HepG2 (cell line): ENCODE data around the gene EGR2. TPM values are rescaled to one million over a fixed set of nuclear protein-coding genes. Genes with fewer than 3 reads are reported as not detected.

Experiments
- ATAC-seq: fragments of 200-7000 bp; cut with Tn5 transposase; 3 replicates; pipeline ENCODE4 v1.9.1; 2020; ENCODE audit warnings: mild to moderate bottlenecking, moderate library complexity
- BruUV-seq: library from RNA; stranded (reverse); fragments of 400-500 nt; replicated peaks from 2 replicates; lab custom pipeline; 2021; lab: Mats Ljungman, UMichigan
- CTCF ChIA-PET: fragments of 300-600 bp; formaldehyde crosslinking; extraction: SDS; loops from one replicate; lab custom pipeline; 2021; ENCODE audit warnings: low total read pairs, inconsistent platforms, low intra/inter-chr PET ratio; lab: Yijun Ruan, JAX
- POLR2A ChIA-PET: fragments of 350-600 bp; sonication (Branson Sonifier 250); formaldehyde crosslinking; loops from one replicate; lab custom pipeline; 2020; ENCODE audit warnings: antibody characterized with exemption, inconsistent platforms; lab: Yijun Ruan, JAX
- DNase-seq: peaks from one replicate; pipeline ENCODE4 v3.0.0-alpha.2; 2015; ENCODE audit warnings: low spot score
- FAIRE-seq: peaks from 3 replicates; lab custom pipeline; 2011; peaks lifted over from hg19 to GRCh38; lab: Jason Lieb, UNC
- H2AFZ ChIP-seq: one replicate; pipeline ENCODE4 v1.6.1; 2011; ENCODE audit warnings: low read length, inconsistent platforms
- H3K27ac ChIP-seq: fragments of 300-600 bp; 3 replicates; pipeline ENCODE4 v1.8.0; 2011; ENCODE audit warnings: mixed run types, mild to moderate bottlenecking, mixed read lengths, low read length, inconsistent platforms; ENCODE audit not compliant: insufficient read depth; ENCODE audit errors: extremely low read length
- H3K27me3 ChIP-seq, 2 experiments: fragments of 200-600 bp in 1 of 2; 2 replicates in 1 of 2; 3 replicates in 1 of 2; pipeline versions ENCODE4 v1.6.0 to v1.8.0; 2011; ENCODE audit warnings: low read length in 2 of 2, mild to moderate bottlenecking in 2 of 2, moderate library complexity in 2 of 2, inconsistent platforms in 1 of 2; ENCODE audit not compliant: insufficient read depth in 2 of 2, control insufficient read depth in 1 of 2
- H3K36me3 ChIP-seq, 2 experiments: fragments of 200-600 bp in 1 of 2; replicated peaks in 1 of 2; 2 replicates in 1 of 2; 3 replicates in 1 of 2; pipeline versions ENCODE4 v1.5.1 to v1.8.0; 2011; ENCODE audit warnings: low read length in 2 of 2, inconsistent platforms in 1 of 2; ENCODE audit not compliant: insufficient read depth in 2 of 2, control insufficient read depth in 1 of 2
- H3K4me1 ChIP-seq: 2 replicates; pipeline ENCODE4 v1.5.1; 2012; ENCODE audit warnings: low read length, inconsistent platforms; ENCODE audit not compliant: insufficient read depth
- H3K4me2 ChIP-seq: 2 replicates; pipeline ENCODE4 v1.6.0; 2011; ENCODE audit warnings: low read depth, low read length, inconsistent platforms
- H3K4me3 ChIP-seq, 3 experiments: fragments of 200-600 bp in 1 of 3; sonication (generic), shearing (Covaris generic) in 1 of 3; replicated peaks in 1 of 3; 2 replicates each; pipeline ENCODE4 v1.5.1; 2011 to 2016; ENCODE audit warnings: low read length in 3 of 3, inconsistent platforms in 2 of 3, low read depth in 2 of 3, mild to moderate bottlenecking in 2 of 3, control low read depth in 1 of 3, mixed read lengths in 1 of 3; ENCODE audit not compliant: insufficient read depth in 1 of 3
- H3K79me2 ChIP-seq: one replicate; pipeline ENCODE4 v1.6.1; 2011; ENCODE audit warnings: low read length, inconsistent platforms; ENCODE audit not compliant: insufficient read depth
- H3K9ac ChIP-seq: 2 replicates; pipeline ENCODE4 v1.6.0; 2011; ENCODE audit warnings: mild to moderate bottlenecking, low read depth, low read length, inconsistent platforms; ENCODE audit not compliant: insufficient read depth
- H3K9me3 ChIP-seq: 2 replicates; pipeline ENCODE4 v1.5.1; 2012; ENCODE audit warnings: mild to moderate bottlenecking, low read length
- H4K20me1 ChIP-seq: 2 replicates; pipeline ENCODE4 v1.6.0; 2011; ENCODE audit warnings: inconsistent platforms, mild to moderate bottlenecking, low read length, moderate library complexity; ENCODE audit not compliant: insufficient read depth
- CENPBD1 ChIP-seq: sonication (generic); formaldehyde crosslinking; IDR thresholded peaks from 2 replicates; pipeline ENCODE4 v1.8.0; 2022; ENCODE audit warnings: missing genetic modification reagents, low read depth, mild to moderate bottlenecking, borderline replicate concordance
- FOXA1 ChIP-seq, 2 experiments: fragments of 450-650 bp in 1 of 2; sonication (generic) in 1 of 2; formaldehyde crosslinking in 1 of 2; IDR thresholded peaks; 2 replicates each; pipeline versions ENCODE4 v1.4.0 to v1.6.1; 2016 to 2020; ENCODE audit warnings: missing genetic modification reagents in 1 of 2
- GPN1 ChIP-seq: sonication (generic); formaldehyde crosslinking; IDR thresholded peaks from 2 replicates; pipeline ENCODE4 v1.5.1; 2020; ENCODE audit warnings: missing genetic modification reagents, borderline replicate concordance
- GTF3A ChIP-seq: sonication (generic); formaldehyde crosslinking; conservative IDR thresholded peaks from 2 replicates; pipeline ENCODE4 v1.4.0; 2020; ENCODE audit warnings: mild to moderate bottlenecking, missing genetic modification reagents
- HCFC1 ChIP-seq: fragments of 150-350 bp; IDR thresholded peaks from 2 replicates; pipeline ENCODE4 v1.6.1; 2014; ENCODE audit warnings: low read depth, low read length
- HMG20B ChIP-seq: conservative IDR thresholded peaks from 2 replicates; pipeline ENCODE4 v1.6.1; 2016; ENCODE audit warnings: missing genetic modification reagents, missing compliant biosample characterization
- KLF12 ChIP-seq: sonication (generic); formaldehyde crosslinking; IDR thresholded peaks from 2 replicates; pipeline ENCODE4 v1.4.0; 2020; ENCODE audit warnings: missing genetic modification reagents, borderline replicate concordance
- MYC ChIP-seq: sonication (generic); formaldehyde crosslinking; IDR thresholded peaks from 2 replicates; pipeline ENCODE4 v1.9.0; 2021; ENCODE audit warnings: missing genetic modification reagents, borderline replicate concordance
- RFX3 ChIP-seq: IDR thresholded peaks from 2 replicates; pipeline ENCODE4 v1.6.1; 2016; ENCODE audit warnings: missing biosample characterization, missing genetic modification reagents
- SKI ChIP-seq: fragments of 450-650 bp; IDR thresholded peaks from one replicate; pipeline ENCODE4 v1.6.1; 2018; ENCODE audit warnings: mild to moderate bottlenecking; ENCODE audit not compliant: partially characterized antibody
- ZNF10 ChIP-seq: sonication (generic); formaldehyde crosslinking; IDR thresholded peaks from 2 replicates; pipeline ENCODE4 v1.4.0; 2020; ENCODE audit warnings: mild to moderate bottlenecking, low read depth, missing genetic modification reagents, borderline replicate concordance
- ZNF598 ChIP-seq: sonication (generic); formaldehyde crosslinking; IDR thresholded peaks from 2 replicates; pipeline ENCODE4 v1.5.1; 2020; ENCODE audit warnings: mild to moderate bottlenecking, missing genetic modification reagents, borderline replicate concordance
- ZNF619 ChIP-seq: sonication (generic); formaldehyde crosslinking; IDR thresholded peaks from 2 replicates; pipeline ENCODE4 v1.4.0; 2020; ENCODE audit warnings: mild to moderate bottlenecking, missing genetic modification reagents
- ZNF768 ChIP-seq: sonication (generic); formaldehyde crosslinking; IDR thresholded peaks from 2 replicates; pipeline ENCODE4 v1.4.0; 2020; ENCODE audit warnings: missing genetic modification reagents
- ZNF775 ChIP-seq: sonication (generic); formaldehyde crosslinking; IDR thresholded peaks from 2 replicates; pipeline ENCODE4 v1.4.0; 2020; ENCODE audit warnings: missing genetic modification reagents, mild to moderate bottlenecking, moderate library complexity, borderline replicate concordance
- WGBS: methylation state at CpG from one replicate; pipeline ENCODE4 v1.1.6; 2017; ENCODE audit warnings: low lambda C conversion rate; 5-methylcytosine and 5-hydroxymethylcytosine counted together
- in situ Hi-C: cut with HindIII; loops from 2 replicates; pipeline ENCODE4 v1.10.0; 2017; ENCODE audit warnings: low pct_unique_long_range_greater_than_20kb; ENCODE audit not compliant: extremely low pct_ligation_motif_present
- intact Hi-C: fragments of 100-400 bp; cut with micrococcal nuclease; formaldehyde crosslinking; loops from one replicate; pipeline ENCODE4 v1.10.0; 2022; ENCODE audit not compliant: unreplicated experiment
- polyA plus RNA-seq, 8 experiments: library from polyadenylated mRNA; depleted of rRNA in 3 of 8; stranded (reverse) in 7 of 8; unstranded in 1 of 8; fragments of >200 nt; fragmentation: Illumina TruSeq in 4 of 8; extraction: Trizol in 4 of 8; gene quantifications; 2 replicates each; pipeline versions ENCODE4 v1.2.1 to v1.2.3, GENCODE V29; 2011 to 2016; ENCODE audit warnings: low read depth in 4 of 8, missing spikeins in 1 of 8, mixed read lengths in 1 of 8; ENCODE audit not compliant: insufficient read depth in 1 of 8
- total RNA-seq, 5 experiments: library from RNA; depleted of rRNA; stranded (reverse); fragments of >200 nt; fragmentation: Illumina TruSeq; extraction: Trizol; gene quantifications; 2 replicates each; pipeline ENCODE4 v1.2.3, GENCODE V29; 2016; ENCODE audit warnings: low read depth in 1 of 5

Gene EGR2
- total and polyA plus RNA-seq, 2 of the 13 experiments (the other 11 are each of a cell fraction or from before 2014, with no cell fraction given) = 0.11 to 0.15 TPM

- no peak for ATAC-seq
- in situ Hi-C loops = no loop called here
Observed at GRCh38 chr10:62853710-62854109, 37.5 kb upstream of the EGR2 start.

GRCh38 chr10:62852961-62853702, 37.0 kb upstream of the EGR2 start:
- ChIA-PET POLR2A (no interaction called here), CTCF (no interaction called here)
- no peaks in the 10 kb centered on the region for H3K36me3 ChIP-seq
- no peaks in the 10 kb centered on the region for H3K9me3 ChIP-seq
- TF ChIP-seq ZNF775 (CRISPR knock-in tag) (no peak), GPN1 (CRISPR knock-in tag) (no peak), MYC (CRISPR knock-in tag) (no peak), FOXA1 (IDR thresholded peaks at IDR 0.05) (no peak), FOXA1 (CRISPR knock-in tag; IDR thresholded peaks at IDR 0.05) (no peak), ZNF619 (CRISPR knock-in tag) (no peak), ZNF768 (CRISPR knock-in tag) (no peak)
- FAIRE-seq (no peak), DNase-seq (no peak), ATAC-seq (no peak)
- H3K4me1 ChIP-seq = no peaks in the 10 kb centered on the region
- BruUV-seq = no TSS peak
- intact Hi-C loops = no loop called here
- H3K4me3 ChIP-seq = no peak overlapping the region
- no peaks in the 10 kb centered on the region for H4K20me1 ChIP-seq
- H2AFZ ChIP-seq = no peak overlapping the region
- H3K4me2 ChIP-seq = no peak overlapping the region
- in situ Hi-C loops = no loop called here
- H3K27me3 ChIP-seq = no peaks in the 10 kb centered on the region; a peak in 1 of 5 replicates
- no peak overlapping the region for H3K9ac ChIP-seq
- H3K27ac ChIP-seq = no peak overlapping the region
- no peaks in the 10 kb centered on the region for H3K79me2 ChIP-seq
- WGBS = 1% methylated on average over 6 of the region's 6 CpGs

More at GRCh38 chr10:62853710-62854109, 37.5 kb upstream of the EGR2 start:
- Histone ChIP-seq H3K4me3 (no peak overlapping the region), H3K27me3 (no peaks in the 10 kb centered on the region; a peak in 1 of 5 replicates), H3K79me2 (no peaks in the 10 kb centered on the region), H3K27ac (no peak overlapping the region), H2AFZ (no peak overlapping the region), H3K4me2 (no peak overlapping the region), H3K4me1 (no peaks in the 10 kb centered on the region), H3K9ac (no peak overlapping the region), H3K36me3 (no peaks in the 10 kb centered on the region), H3K9me3 (no peaks in the 10 kb centered on the region), H4K20me1 (no peaks in the 10 kb centered on the region)
- FAIRE-seq = no peak
- 23% methylated on average over 5 of the region's 5 CpGs for WGBS
- CTCF ChIA-PET = no interaction called here
- no TSS peak for BruUV-seq
- no peak for DNase-seq
- intact Hi-C loops = no loop called here
- POLR2A ChIA-PET = no interaction called here
- TF ChIP-seq ZNF598 (CRISPR knock-in tag) = no peak
- no peak for TF ChIP-seq HCFC1
- no peak for TF ChIP-seq RFX3 (CRISPR knock-in tag)
- TF ChIP-seq CENPBD1 = no peak
- no peak for TF ChIP-seq ZNF10 (CRISPR knock-in tag)
- TF ChIP-seq KLF12 (CRISPR knock-in tag) = no peak
- TF ChIP-seq GTF3A (CRISPR knock-in tag) = no peak
- TF ChIP-seq HMG20B (CRISPR knock-in tag) = no peak
- TF ChIP-seq SKI = no peak
- TF ChIP-seq, all 625 proteins: peak for 0
